ENCODE measurements around the gene SYCP2L.
"Not testable (repeated sequence)": the region's sequence is repeated elsewhere in the genome, so short reads cannot be mapped to it uniquely, and the experiment has no call there.

Gene SYCP2L

GRCh38 chr6:10880366-10880765 lies 6.5 kb upstream of the SYCP2L start:
- DNase-seq: no peak

GRCh38 chr6:10882253-10882630 lies 4.6 kb upstream of the SYCP2L start:
- DNase-seq: not testable (repeated sequence)

- DNase-seq: no peak
Observed at GRCh38 chr6:10882657-10883171, 4.1 kb upstream of the SYCP2L start.

GRCh38 chr6:10883312-10884244 lies 3.3 kb upstream of the SYCP2L start:
- no peak for DNase-seq

GRCh38 chr6:10884245-10884972 lies 2.4 kb upstream of the SYCP2L start:
- DNase-seq: no peak

- DNase-seq: not testable (repeated sequence)
Observed at GRCh38 chr6:10886365-10886690, 524 bp upstream of the SYCP2L start.

- no peak for DNase-seq
Observed at GRCh38 chr6:10890151-10890550, 3.3 kb downstream of the SYCP2L start.

- DNase-seq: no peak
Observed at GRCh38 chr6:10891960-10892359, 5.1 kb downstream of the SYCP2L start.

- no peak for DNase-seq
Observed at GRCh38 chr6:10894958-10895357, 8.1 kb downstream of the SYCP2L start.

- no peak for DNase-seq
Observed at GRCh38 chr6:10896691-10897090, 9.8 kb downstream of the SYCP2L start.

GRCh38 chr6:10901770-10902169 lies 14.9 kb downstream of the SYCP2L start:
- DNase-seq: no peak

- DNase-seq: no peak
Observed at GRCh38 chr6:10904015-10904414, 17.2 kb downstream of the SYCP2L start.

- DNase-seq: no peak
Observed at GRCh38 chr6:10908228-10908627, 21.4 kb downstream of the SYCP2L start.

GRCh38 chr6:10919520-10919919 lies 32.7 kb downstream of the SYCP2L start:
- not testable (repeated sequence) for DNase-seq

- no peak for DNase-seq
Observed at GRCh38 chr6:10933126-10933525, 46.3 kb downstream of the SYCP2L start.

GRCh38 chr6:10939840-10940239 lies 53.0 kb downstream of the SYCP2L start:
- DNase-seq: no peak

GRCh38 chr6:10945845-10946244 lies 59.0 kb downstream of the SYCP2L start:
- no peak for DNase-seq

- no peak for DNase-seq
Observed at GRCh38 chr6:10947966-10948365, 61.1 kb downstream of the SYCP2L start.

- no peak for DNase-seq
Observed at GRCh38 chr6:10949579-10950490, 63.0 kb downstream of the SYCP2L start.

GRCh38 chr6:10951675-10952282 lies 64.9 kb downstream of the SYCP2L start:
- no peak for DNase-seq

GRCh38 chr6:10954590-10955010 lies 67.7 kb downstream of the SYCP2L start:
- peak; percentile 9 to 62 (median 24) for DNase-seq

GRCh38 chr6:10956776-10957175 lies 69.9 kb downstream of the SYCP2L start:
- DNase-seq: no peak

Measured in activated CD4-positive, CD25-positive, alpha-beta regulatory T cell (primary cell).